ENCODE data around the gene RAB8B.

RAB8B gene

DNA sequence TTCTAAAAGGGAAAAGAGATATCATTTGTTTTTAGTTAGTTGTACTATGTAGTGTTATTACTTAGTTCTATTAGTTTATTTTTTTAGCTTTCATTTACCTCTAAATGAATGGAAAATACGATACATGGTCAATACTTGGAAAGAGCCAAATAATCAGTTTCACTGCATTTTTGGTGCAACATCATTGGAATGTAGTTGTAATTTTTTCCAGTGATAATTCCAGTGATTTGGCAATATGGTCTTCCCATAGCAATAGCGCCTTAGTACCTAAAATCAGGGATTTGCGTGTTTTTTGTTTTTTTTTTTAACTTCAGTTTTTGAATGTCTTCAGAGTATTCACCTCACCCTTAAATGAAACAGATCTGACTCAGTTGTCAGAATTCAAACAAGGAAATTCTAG lies 41.8 kb downstream of the RAB8B start:
- no peak for DNase-seq
- Histone ChIP-seq H3K27me3 (replicated peaks; ENCODE audit: insufficient read depth, low read length) (no peaks in the 10 kb centered on the region), H4K20me1 (ENCODE audit: insufficient read depth, low read length) (no peaks in the 10 kb centered on the region), H3K4me3 (ENCODE audit: low read length) (no peak overlapping the region), H3K79me2 (ENCODE audit: low read length) (no peaks in the 10 kb centered on the region), H3K36me3 (replicated peaks; ENCODE audit: insufficient read depth, low read length) (no peaks in the 10 kb centered on the region), H3K9me3 (replicated peaks; ENCODE audit: insufficient read depth, low read length) (no peaks in the 10 kb centered on the region), H2AFZ (ENCODE audit: low read length) (no peak overlapping the region), H3K4me2 (ENCODE audit: low read depth, low read length) (no peak overlapping the region), H3K4me1 (ENCODE audit: low read length) (no peaks in the 10 kb centered on the region), H3F3A (ENCODE audit: insufficient read depth, low read length) (no peaks in the 10 kb centered on the region), H3K9ac (ENCODE audit: low read length) (no peak overlapping the region), H3K27ac (ENCODE audit: low read length) (no peak overlapping the region), H3K9me2 (replicated peaks; ENCODE audit: insufficient read depth, low read length) (no peaks in the 10 kb centered on the region)
- TF ChIP-seq EZH2 (optimal IDR thresholded peaks at IDR 0.05; ENCODE audit: low read depth, low read length): no peak

DNA sequence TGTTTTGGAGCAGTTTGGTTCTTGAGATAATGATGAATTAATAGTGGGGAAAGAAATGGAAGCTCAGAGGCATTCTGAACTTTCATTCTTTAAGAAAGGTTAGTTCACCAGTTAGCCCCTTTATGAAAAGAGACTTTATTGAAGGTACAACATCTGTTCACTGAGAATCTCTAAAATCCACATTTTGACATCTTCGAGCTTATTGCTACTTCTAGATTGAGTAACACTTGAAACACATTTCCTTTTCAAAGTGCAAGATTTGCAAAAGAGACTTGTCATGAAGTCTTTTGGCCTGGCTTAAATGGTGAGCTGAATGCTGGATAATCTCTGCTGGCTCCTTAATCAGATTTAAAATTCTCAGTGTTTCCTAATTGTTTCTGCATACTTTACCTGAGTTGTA lies 42.3 kb downstream of the RAB8B start:
- H3K4me2 ChIP-seq (ENCODE audit: low read depth, low read length): no peak overlapping the region
- no peaks in the 10 kb centered on the region for H3K36me3 ChIP-seq (replicated peaks; ENCODE audit: insufficient read depth, low read length)
- no peak overlapping the region for H3K9ac ChIP-seq (ENCODE audit: low read length)
- DNase-seq: no peak
- H3K27me3 ChIP-seq (replicated peaks; ENCODE audit: insufficient read depth, low read length): no peaks in the 10 kb centered on the region
- H3K27ac ChIP-seq (ENCODE audit: low read length): no peak overlapping the region
- no peak overlapping the region for H3K4me3 ChIP-seq (ENCODE audit: low read length)
- no peaks in the 10 kb centered on the region for H3K79me2 ChIP-seq (ENCODE audit: low read length)
- H2AFZ ChIP-seq (ENCODE audit: low read length): no peak overlapping the region
- H3F3A ChIP-seq (ENCODE audit: insufficient read depth, low read length): no peaks in the 10 kb centered on the region
- TF ChIP-seq, protein P1, sequence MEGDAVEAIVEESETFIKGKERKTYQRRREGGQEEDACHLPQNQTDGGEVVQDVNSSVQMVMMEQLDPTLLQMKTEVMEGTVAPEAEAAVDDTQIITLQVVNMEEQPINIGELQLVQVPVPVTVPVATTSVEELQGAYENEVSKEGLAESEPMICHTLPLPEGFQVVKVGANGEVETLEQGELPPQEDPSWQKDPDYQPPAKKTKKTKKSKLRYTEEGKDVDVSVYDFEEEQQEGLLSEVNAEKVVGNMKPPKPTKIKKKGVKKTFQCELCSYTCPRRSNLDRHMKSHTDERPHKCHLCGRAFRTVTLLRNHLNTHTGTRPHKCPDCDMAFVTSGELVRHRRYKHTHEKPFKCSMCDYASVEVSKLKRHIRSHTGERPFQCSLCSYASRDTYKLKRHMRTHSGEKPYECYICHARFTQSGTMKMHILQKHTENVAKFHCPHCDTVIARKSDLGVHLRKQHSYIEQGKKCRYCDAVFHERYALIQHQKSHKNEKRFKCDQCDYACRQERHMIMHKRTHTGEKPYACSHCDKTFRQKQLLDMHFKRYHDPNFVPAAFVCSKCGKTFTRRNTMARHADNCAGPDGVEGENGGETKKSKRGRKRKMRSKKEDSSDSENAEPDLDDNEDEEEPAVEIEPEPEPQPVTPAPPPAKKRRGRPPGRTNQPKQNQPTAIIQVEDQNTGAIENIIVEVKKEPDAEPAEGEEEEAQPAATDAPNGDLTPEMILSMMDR (IDR thresholded peaks at IDR 0.05; ENCODE audit: low read length): no peak
- TF ChIP-seq EZH2phosphoT487 (IDR thresholded peaks at IDR 0.05; ENCODE audit: low read length) (no peak), EZH2 (optimal IDR thresholded peaks at IDR 0.05; ENCODE audit: low read depth, low read length) (no peak)
- no peaks in the 10 kb centered on the region for H3K9me2 ChIP-seq (replicated peaks; ENCODE audit: insufficient read depth, low read length)
- H3K9me3 ChIP-seq (replicated peaks; ENCODE audit: insufficient read depth, low read length): no peaks in the 10 kb centered on the region
- no peaks in the 10 kb centered on the region for H4K20me1 ChIP-seq (ENCODE audit: insufficient read depth, low read length)
- H3K4me1 ChIP-seq (ENCODE audit: low read length): no peaks in the 10 kb centered on the region

DNA sequence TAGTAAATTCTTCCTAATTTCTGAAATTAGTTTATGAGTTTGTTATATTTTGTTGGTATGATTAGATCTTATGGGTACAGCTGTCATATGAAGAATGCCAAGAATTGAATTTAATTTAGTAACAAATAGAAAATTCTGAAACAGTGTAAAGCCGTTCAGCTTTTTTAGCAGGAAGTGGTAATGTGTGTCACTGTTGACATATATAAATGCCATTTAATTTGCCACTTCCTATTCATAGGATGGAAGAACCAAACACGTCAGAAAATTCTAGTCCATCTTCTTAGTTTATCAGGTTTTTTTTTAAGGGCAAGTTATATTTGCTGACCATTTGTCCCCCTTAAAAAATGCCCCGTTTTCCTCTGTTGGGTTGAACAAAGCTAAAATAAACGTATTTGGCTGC lies 43.0 kb downstream of the RAB8B start:
- no peak for DNase-seq
- no peak overlapping the region for H2AFZ ChIP-seq (ENCODE audit: low read length)
- H3K9me3 ChIP-seq (replicated peaks; ENCODE audit: insufficient read depth, low read length): no peaks in the 10 kb centered on the region
- H3K4me2 ChIP-seq (ENCODE audit: low read depth, low read length): no peak overlapping the region
- no peaks in the 10 kb centered on the region for H3F3A ChIP-seq (ENCODE audit: insufficient read depth, low read length)
- no peaks in the 10 kb centered on the region for H3K27me3 ChIP-seq (replicated peaks; ENCODE audit: insufficient read depth, low read length)
- no peaks in the 10 kb centered on the region for H3K9me2 ChIP-seq (replicated peaks; ENCODE audit: insufficient read depth, low read length)
- H4K20me1 ChIP-seq (ENCODE audit: insufficient read depth, low read length): no peaks in the 10 kb centered on the region
- no peaks in the 10 kb centered on the region for H3K36me3 ChIP-seq (replicated peaks; ENCODE audit: insufficient read depth, low read length)
- H3K79me2 ChIP-seq (ENCODE audit: low read length): no peaks in the 10 kb centered on the region
- H3K9ac ChIP-seq (ENCODE audit: low read length): no peak overlapping the region
- no peak overlapping the region for H3K4me3 ChIP-seq (ENCODE audit: low read length)
- no peak for TF ChIP-seq EZH2phosphoT487 (IDR thresholded peaks at IDR 0.05; ENCODE audit: low read length)
- TF ChIP-seq, protein P1 (IDR thresholded peaks at IDR 0.05; ENCODE audit: low read length): no peak
- no peak for TF ChIP-seq EZH2 (optimal IDR thresholded peaks at IDR 0.05; ENCODE audit: low read depth, low read length)
- no peaks in the 10 kb centered on the region for H3K4me1 ChIP-seq (ENCODE audit: low read length)
- no peak overlapping the region for H3K27ac ChIP-seq (ENCODE audit: low read length)

DNA sequence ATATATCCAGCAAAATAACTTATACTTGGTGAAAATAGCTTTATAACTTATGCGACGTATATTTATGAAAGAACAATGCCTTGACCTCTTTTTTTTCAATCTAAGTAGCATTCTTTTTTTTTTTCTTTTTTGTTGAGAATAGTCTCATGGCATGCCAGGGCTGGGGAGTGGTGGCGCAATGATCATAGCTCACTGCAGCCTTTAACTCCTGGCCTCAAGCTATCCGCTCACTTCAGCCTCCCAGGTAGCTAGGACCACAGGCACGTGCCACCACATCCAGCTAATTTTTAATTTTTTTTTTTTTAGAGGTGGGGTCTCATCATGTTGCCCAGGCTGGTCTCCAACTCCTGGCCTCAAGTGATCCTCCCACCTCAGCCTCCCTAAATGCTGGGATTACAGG lies 43.5 kb downstream of the RAB8B start:
- Histone ChIP-seq H3K27ac (ENCODE audit: low read length) (no peak overlapping the region), H2AFZ (ENCODE audit: low read length) (no peak overlapping the region), H3K4me2 (ENCODE audit: low read depth, low read length) (no peak overlapping the region), H3F3A (ENCODE audit: insufficient read depth, low read length) (no peaks in the 10 kb centered on the region), H3K9me2 (replicated peaks; ENCODE audit: insufficient read depth, low read length) (no peaks in the 10 kb centered on the region), H3K4me3 (ENCODE audit: low read length) (no peak overlapping the region), H3K36me3 (replicated peaks; ENCODE audit: insufficient read depth, low read length) (no peaks in the 10 kb centered on the region), H3K4me1 (ENCODE audit: low read length) (no peaks in the 10 kb centered on the region), H3K79me2 (ENCODE audit: low read length) (0 out of 2 replicates have a peak, but pooled peaks cover under 1% of the 10 kb centered on the region), H3K9ac (ENCODE audit: low read length) (no peak overlapping the region), H3K27me3 (replicated peaks; ENCODE audit: insufficient read depth, low read length) (no peaks in the 10 kb centered on the region), H3K9me3 (replicated peaks; ENCODE audit: insufficient read depth, low read length) (no peaks in the 10 kb centered on the region), H4K20me1 (ENCODE audit: insufficient read depth, low read length) (no peaks in the 10 kb centered on the region)
- no peak for DNase-seq
- TF ChIP-seq, protein P1 (IDR thresholded peaks at IDR 0.05; ENCODE audit: low read length): no peak
- TF ChIP-seq EZH2phosphoT487 (IDR thresholded peaks at IDR 0.05; ENCODE audit: low read length) (no peak), EZH2 (optimal IDR thresholded peaks at IDR 0.05; ENCODE audit: low read depth, low read length) (no peak)

Measured in MM.1S (cell line).